Uterus (tissue), 4 donors: ENCODE results near the gene PRKAG2. TPM values are rescaled to one million over a fixed set of nuclear protein-coding genes. Genes with fewer than 3 reads are reported as not detected.

Experiments used
- DNase-seq, 2 donors: peaks; one replicate each; pipeline ENCODE4 v3.0.0-alpha.2; 2019 to 2020
- H3K27ac ChIP-seq, 2 donors: fragments of 200-600 bp; sonication (generic); 1 replicate in 1 of 2; 2 replicates in 1 of 2; pipeline ENCODE4 v1.5.1; 2016 to 2018
- H3K27me3 ChIP-seq, 2 donors: fragments of 200-600 bp; sonication (generic); one replicate each; pipeline ENCODE4 v1.5.1; 2018 to 2019; ENCODE audit warnings: control low read depth in 1 of 2
- H3K36me3 ChIP-seq, 2 donors: fragments of 200-600 bp; sonication (generic); one replicate each; pipeline ENCODE4 v1.5.1; 2019; ENCODE audit warnings: control low read depth in 1 of 2
- H3K4me1 ChIP-seq, 2 donors: fragments of 200-600 bp; sonication (generic); one replicate each; pipeline ENCODE4 v1.5.1; 2018 to 2019; ENCODE audit warnings: control low read depth in 1 of 2
- H3K4me3 ChIP-seq, 2 donors: fragments of 200-600 bp; sonication (generic); 1 replicate in 1 of 2; 2 replicates in 1 of 2; pipeline ENCODE4 v1.5.1; 2018 to 2019; ENCODE audit warnings: mild to moderate bottlenecking in 1 of 2
- H3K9me3 ChIP-seq, 2 donors: fragments of 200-600 bp; sonication (generic); one replicate each; pipeline ENCODE4 v1.5.1; 2019; ENCODE audit warnings: control low read depth in 1 of 2
- CTCF ChIP-seq, 4 experiments: fragments of 200-600 bp in 2 of 4; fragments of 450-650 bp in 2 of 4; sonication (generic) in 2 of 4; IDR thresholded peaks; one replicate each; pipeline ENCODE4 v1.5.1; 2016 to 2019; ENCODE audit warnings: antibody characterized with exemption in 4 of 4, mild to moderate bottlenecking in 2 of 4, moderate library complexity in 1 of 4
- POLR2A ChIP-seq, 2 donors: fragments of 450-650 bp; IDR thresholded peaks; one replicate each; pipeline ENCODE4 v1.6.1; 2016; ENCODE audit warnings: antibody characterized with exemption in 2 of 2, mild to moderate bottlenecking in 1 of 2, moderate library complexity in 1 of 2
- intact Hi-C: fragments of 100-400 bp; cut with DNase I; formaldehyde crosslinking; loops from one replicate; pipeline ENCODE4 v1.15.1; 2023; ENCODE audit warnings: low total_unique reads
- total RNA-seq, 4 donors: library from RNA; depleted of rRNA in 3 of 4; stranded (reverse); fragments of >200 nt in 3 of 4; gene quantifications; one replicate each; pipeline versions ENCODE4 v1.1.0 to v1.2.4, GENCODE V29; 2014 to 2023
- donor health status: DM: yes; HTN: yes; CAD: no.

The PRKAG2 gene
- total RNA-seq, 4 donors from 2014 or later = 15.1 to 66.2 (median 33.6) TPM

GRCh38 chr7:151565541-151565940 is 311.4 kb downstream of the PRKAG2 start:
- Histone ChIP-seq H3K27ac (no peak overlapping the region), H3K9me3 (no peaks in the 10 kb centered on the region), H3K36me3 (no peaks in the 10 kb centered on the region), H3K4me1 (peaks cover 0 to 11% of the 10 kb centered on the region in 2 donors), H3K4me3 (no peak overlapping the region), H3K27me3 (no peaks in the 10 kb centered on the region)
- no peak for DNase-seq
- intact Hi-C loops = no loop called here
- TF ChIP-seq CTCF (IDR thresholded peaks at IDR 0.05) = no peak
- no peak for TF ChIP-seq POLR2A (IDR thresholded peaks at IDR 0.05)

- Histone ChIP-seq H3K27me3 (no peaks in the 10 kb centered on the region), H3K4me1 (no peaks in the 10 kb centered on the region), H3K4me3 (no peak overlapping the region), H3K9me3 (no peaks in the 10 kb centered on the region), H3K36me3 (no peaks in the 10 kb centered on the region), H3K27ac (no peak overlapping the region)
- DNase-seq = no peak
- intact Hi-C loops = no loop called here
- TF ChIP-seq CTCF (IDR thresholded peaks at IDR 0.05) (no peak), POLR2A (IDR thresholded peaks at IDR 0.05) (no peak)
Observed at GRCh38 chr7:151560243-151560642, 316.7 kb downstream of the PRKAG2 start.

GRCh38 chr7:151559557-151560183 is 317.2 kb downstream of the PRKAG2 start:
- Histone ChIP-seq H3K27me3 (no peaks in the 10 kb centered on the region), H3K4me3 (no peak overlapping the region), H3K4me1 (no peaks in the 10 kb centered on the region), H3K36me3 (no peaks in the 10 kb centered on the region), H3K9me3 (no peaks in the 10 kb centered on the region), H3K27ac (no peak overlapping the region)
- no peak for TF ChIP-seq POLR2A (IDR thresholded peaks at IDR 0.05)
- no peak for TF ChIP-seq CTCF (IDR thresholded peaks at IDR 0.05)
- DNase-seq = no peak
- intact Hi-C loops = no loop called here

- intact Hi-C loops = no loop called here
- H3K36me3 ChIP-seq = no peaks in the 10 kb centered on the region
- no peaks in the 10 kb centered on the region for H3K4me1 ChIP-seq
- no peaks in the 10 kb centered on the region for H3K9me3 ChIP-seq
- no peak overlapping the region for H3K4me3 ChIP-seq
- no peak for DNase-seq
- no peaks in the 10 kb centered on the region for H3K27me3 ChIP-seq
- TF ChIP-seq POLR2A (IDR thresholded peaks at IDR 0.05) = no peak
- no peak for TF ChIP-seq CTCF (IDR thresholded peaks at IDR 0.05)
- H3K27ac ChIP-seq = no peak overlapping the region
Observed at GRCh38 chr7:151558575-151558974, 318.3 kb downstream of the PRKAG2 start.

GRCh38 chr7:151556592-151556991 is 320.3 kb downstream of the PRKAG2 start:
- no peak for DNase-seq
- H3K4me3 ChIP-seq = no peak overlapping the region
- H3K27me3 ChIP-seq = no peaks in the 10 kb centered on the region
- intact Hi-C loops = no loop called here
- no peaks in the 10 kb centered on the region for H3K4me1 ChIP-seq
- H3K36me3 ChIP-seq = no peaks in the 10 kb centered on the region
- no peaks in the 10 kb centered on the region for H3K9me3 ChIP-seq
- TF ChIP-seq POLR2A (IDR thresholded peaks at IDR 0.05) = no peak
- TF ChIP-seq CTCF (IDR thresholded peaks at IDR 0.05) = no peak
- H3K27ac ChIP-seq = no peak overlapping the region
